Inflammatory macrophage treated with lipopolysaccharide for 4 hours (primary cell): ENCODE data around the gene WDR6.
A peak's percentile ranks its signal among the peaks of the same experiment; 100 is the strongest.

Source experiments
- DNase-seq: peaks from one replicate; pipeline ENCODE4 v3.0.0-alpha.2; 2020

The WDR6 gene

DNA sequence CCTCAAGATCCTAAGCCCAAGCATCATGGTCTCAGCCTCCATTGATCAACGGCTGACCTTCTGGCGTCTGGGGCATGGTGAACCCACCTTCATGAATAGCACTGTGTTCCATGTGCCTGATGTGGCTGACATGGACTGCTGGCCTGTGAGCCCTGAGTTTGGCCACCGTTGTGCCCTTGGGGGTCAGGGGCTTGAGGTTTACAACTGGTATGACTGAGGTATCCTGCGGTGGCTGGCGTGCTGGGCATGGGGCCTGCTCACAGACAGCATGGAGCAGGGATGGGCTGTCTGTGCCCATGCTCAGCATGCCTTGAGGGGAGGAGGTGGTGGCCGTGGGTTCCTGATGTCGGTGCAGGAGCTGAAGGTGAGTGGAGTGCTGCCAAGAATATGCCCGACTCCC, 7.9 kb downstream of the WDR6 start:
- DNase-seq: no peak

DNA sequence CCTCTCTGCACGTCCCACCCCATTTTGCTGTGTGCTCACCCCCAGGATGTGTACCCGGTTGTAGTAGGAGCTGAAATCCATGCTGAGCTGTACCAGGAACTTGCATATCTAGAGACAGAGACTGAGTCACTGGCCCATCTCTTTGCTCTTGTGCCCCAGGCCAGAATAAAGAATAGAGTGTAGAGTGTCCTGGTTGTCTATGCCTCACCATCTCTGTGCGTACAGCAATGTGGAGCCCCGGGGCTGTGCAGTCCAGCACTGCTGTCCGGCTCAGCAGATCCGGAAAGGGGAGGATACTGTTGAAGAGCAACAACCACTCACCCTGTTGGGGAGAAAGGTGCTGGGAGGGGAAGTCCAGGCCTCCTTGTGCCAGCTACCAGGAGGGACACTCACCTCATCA, 8.6 kb downstream of the WDR6 start:
- DNase-seq: no peak

- DNase-seq: no peak
Observed at GRCh38 chr3:49016414-49017228, 9.4 kb downstream of the WDR6 start.

DNA sequence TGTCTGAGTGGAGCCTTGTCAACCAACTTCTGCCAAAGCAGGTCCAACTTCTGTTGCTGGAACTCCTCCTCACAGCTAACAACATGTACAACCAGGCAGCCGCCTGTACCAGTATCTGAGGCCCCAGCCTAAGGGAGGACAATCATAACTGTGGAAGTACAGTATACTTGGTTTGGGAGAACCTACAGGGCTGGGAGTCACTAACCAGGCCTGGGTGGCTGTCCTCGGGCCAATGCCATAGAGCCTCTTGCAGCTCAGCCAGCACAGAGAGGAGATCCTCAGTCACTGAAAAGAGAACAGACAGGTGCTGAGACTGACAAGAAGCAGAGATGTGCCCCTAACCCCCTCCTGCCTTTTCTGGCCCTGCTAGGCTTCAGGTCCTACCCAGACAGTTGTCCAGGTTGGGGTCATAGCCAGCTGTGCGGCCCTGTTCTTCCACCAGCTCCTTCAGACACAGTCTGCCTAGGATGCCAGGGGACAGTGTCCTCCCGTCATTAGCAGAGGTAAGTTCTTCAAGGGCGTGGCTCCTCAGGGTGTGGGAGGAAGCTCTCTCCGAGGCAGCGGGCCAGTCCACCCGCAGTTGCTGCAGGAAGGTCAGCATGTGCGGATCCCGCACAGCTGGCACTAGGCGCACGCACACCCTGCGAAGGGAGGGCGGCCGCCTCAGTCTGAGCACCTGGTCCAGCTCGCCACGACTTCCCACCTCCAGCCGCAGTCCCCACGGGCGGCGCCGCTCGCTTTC, 10.2 kb downstream of the WDR6 start:
- DNase-seq: no peak

- DNase-seq: peak; percentile 54
Observed at GRCh38 chr3:49017971-49018706, 10.9 kb downstream of the WDR6 start, which contains the start of gene DALRD3. TSS of gene DALRD3 (minus strand) at chr3:49018580. CDS start at chr3:49018564, 16 bp downstream.

- no peak for DNase-seq
Observed at GRCh38 chr3:49018707-49019006, 11.5 kb downstream of the WDR6 start.

DNA sequence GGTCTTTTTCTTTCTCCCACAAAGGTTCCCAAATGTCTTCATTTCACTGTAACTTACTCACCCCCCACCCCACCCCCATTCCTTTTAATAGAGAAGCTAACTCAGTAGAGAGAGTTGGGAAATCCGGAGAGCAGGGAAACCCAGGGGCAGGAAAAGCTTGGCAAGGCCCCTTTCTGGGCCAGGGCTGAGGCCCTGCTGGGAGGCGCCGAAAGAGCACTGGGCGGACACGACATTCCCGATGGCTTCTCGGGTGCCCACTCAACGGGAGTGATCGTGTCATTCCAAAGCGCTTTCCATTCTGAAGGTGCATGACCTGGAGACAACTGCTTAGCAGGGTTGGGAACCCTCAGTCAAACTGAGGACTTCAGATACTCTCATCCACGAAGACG, 12.7 kb downstream of the WDR6 start:
- DNase-seq: peak; percentile 71

- peak; percentile 82 for DNase-seq
Observed at GRCh38 chr3:49020330-49021212, 13.4 kb downstream of the WDR6 start.

DNA sequence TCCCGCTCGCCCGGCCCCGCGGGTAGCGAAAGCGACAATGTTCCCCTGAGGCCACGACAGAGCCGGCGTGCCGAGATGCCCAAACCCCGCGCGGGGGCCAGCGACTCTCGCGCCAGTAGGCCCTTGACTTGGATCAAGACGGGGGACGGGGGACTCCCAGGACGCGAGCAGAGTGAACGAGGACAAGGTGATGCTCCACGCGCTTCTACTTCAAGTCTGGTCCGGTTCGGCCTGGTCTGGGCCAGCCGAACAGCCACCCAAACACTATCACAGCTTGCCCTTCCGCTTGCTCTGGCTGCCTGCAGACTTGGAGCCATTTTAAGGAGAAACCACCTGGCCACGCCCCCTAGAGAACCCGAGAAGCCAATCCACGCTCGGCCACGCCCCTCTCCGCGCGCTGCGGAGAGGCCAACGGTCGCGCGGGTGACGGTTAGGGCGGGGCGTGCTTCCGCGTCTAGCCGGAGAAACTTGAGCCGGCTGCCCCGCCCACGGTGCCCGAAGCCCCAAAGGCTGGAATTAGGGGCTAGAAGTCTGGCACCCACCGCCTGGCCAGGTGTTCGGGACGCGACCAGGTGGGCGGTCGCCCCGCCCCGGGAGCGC, 14.1 kb downstream of the WDR6 start:
- DNase-seq: peak; percentile 99

GRCh38 chr3:49021813-49022687, 14.9 kb downstream of the WDR6 start, which contains the start of gene NDUFAF3:
TSS of gene NDUFAF3 (plus strand) at chr3:49022121. CDS start at chr3:49022145, 24 bp downstream.
- DNase-seq: peak; percentile 92

GRCh38 chr3:49022688-49023171, 15.5 kb downstream of the WDR6 start:
- no peak for DNase-seq

GRCh38 chr3:49023775-49024174, 16.6 kb downstream of the WDR6 start:
- DNase-seq: no peak

DNA sequence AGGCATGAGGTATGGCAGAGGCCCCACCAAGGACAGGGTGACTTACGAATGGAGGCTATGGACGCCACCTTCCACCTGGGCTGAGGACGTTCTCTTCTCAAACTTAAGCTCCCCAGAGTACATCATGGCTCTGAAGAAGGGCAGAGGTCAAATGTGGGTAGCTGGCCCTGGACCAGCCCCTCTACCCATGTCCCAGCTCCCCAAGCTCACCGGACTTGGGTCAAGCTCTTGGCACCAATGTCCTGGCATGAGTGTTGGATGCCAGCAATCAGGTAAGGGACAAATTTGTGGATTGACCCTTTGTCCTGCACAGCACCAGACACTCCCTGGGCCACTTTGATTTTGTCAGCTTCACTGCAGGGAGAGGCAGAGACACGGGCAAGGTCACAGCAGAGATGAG, 17.3 kb downstream of the WDR6 start:
- DNase-seq: no peak

- DNase-seq: no peak
Observed at GRCh38 chr3:49025005-49025792, 18.0 kb downstream of the WDR6 start.

- no peak for DNase-seq
Observed at GRCh38 chr3:49025793-49026520, 18.8 kb downstream of the WDR6 start.

DNA sequence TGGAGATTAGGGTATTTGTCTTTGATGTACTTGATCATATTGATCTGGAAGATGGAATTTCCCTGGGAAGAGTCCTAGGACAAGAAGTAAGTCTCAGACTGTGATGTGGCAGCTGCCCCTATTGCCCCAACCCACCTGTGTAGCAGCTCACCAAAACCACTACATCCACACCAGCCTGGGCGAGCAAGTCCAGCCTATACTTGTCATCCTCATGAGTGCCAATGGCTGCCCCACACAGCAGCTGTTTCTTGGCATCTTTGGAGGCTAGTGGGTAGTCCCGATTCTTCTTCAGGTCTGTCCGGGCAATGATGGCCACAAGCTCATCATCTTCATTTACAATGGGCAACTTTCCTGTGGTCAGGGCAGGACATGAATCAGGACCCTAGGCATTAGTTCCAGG, 19.3 kb downstream of the WDR6 start:
- DNase-seq: no peak

GRCh38 chr3:49027634-49028033, 20.4 kb downstream of the WDR6 start:
- DNase-seq: no peak

DNA sequence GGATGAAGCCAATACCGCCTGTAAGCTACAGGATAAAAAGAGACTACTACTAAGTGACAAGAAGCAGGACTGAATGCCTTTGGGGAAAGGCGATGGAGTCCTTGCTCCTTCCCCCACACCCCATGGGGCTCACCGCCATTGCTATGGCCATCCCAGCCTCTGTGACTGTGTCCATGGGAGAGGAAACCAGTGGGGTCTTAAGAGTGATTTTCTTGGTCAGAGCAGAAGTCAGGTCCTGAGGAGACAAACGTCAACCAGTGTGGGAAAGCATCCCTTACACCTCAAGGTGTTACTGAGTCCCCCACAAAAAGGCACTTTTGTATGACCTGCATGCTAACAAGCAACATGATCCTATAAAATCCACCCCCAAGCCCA, 21.1 kb downstream of the WDR6 start:
- DNase-seq: no peak
